Measurements from ENCODE around the gene APLNR. TPM values are rescaled to one million over a fixed set of nuclear protein-coding genes. Genes with fewer than 3 reads are reported as not detected.

The APLNR gene
- total RNA-seq, 1 experiment from 2014 or later = 0.39 TPM

GRCh38 chr11:57228600-57228999 is 8.4 kb downstream of the APLNR start:
- no peak for DNase-seq
- H4K5ac ChIP-seq (ENCODE audit: insufficient read length, low read depth, low read length) = no peak overlapping the region
- Mint-ChIP-seq H3K36me3 (ENCODE audit: insufficient read depth in 1 of 3, low read depth in 3 of 3) (no peaks in the 10 kb centered on the region), H3K27me3 (ENCODE audit: low read depth) (peaks cover 27% of the 10 kb centered on the region), H3K27ac (no peak overlapping the region), H3K9me3 (no peaks in the 10 kb centered on the region; a peak in 1 of 5 replicates), H3K4me3 (no peak overlapping the region), H3K4me1 (peaks cover 16 to 24% of the 10 kb centered on the region in 2 experiments)
- H3K27me3 ChIP-seq (ENCODE audit: insufficient read depth, low read length) = no peaks in the 10 kb centered on the region
- no peak overlapping the region for H3K23ac ChIP-seq (ENCODE audit: insufficient read length, low read depth, low read length)
- H2BK20ac ChIP-seq (ENCODE audit: low read depth, low read length, poor library complexity, severe bottlenecking) = no peak overlapping the region
- H2BK12ac ChIP-seq (ENCODE audit: insufficient read length, low read depth, low read length) = no peak overlapping the region
- no peak overlapping the region for H2AFZ ChIP-seq (ENCODE audit: low read length)
- no peak overlapping the region for H4K91ac ChIP-seq (ENCODE audit: insufficient read length, low read depth, low read length)
- H4K20me1 ChIP-seq (ENCODE audit: control insufficient read depth, insufficient read depth, insufficient read length) = no peaks in the 10 kb centered on the region
- TF ChIP-seq CTCF (conservative IDR thresholded peaks at IDR 0.05) = no peak
- H3K23me2 ChIP-seq (ENCODE audit: insufficient read length, low read depth, low read length, poor library complexity, severe bottlenecking) = no peaks in the 10 kb centered on the region
- H3K79me1 ChIP-seq (ENCODE audit: insufficient read depth, low read depth, low read length, poor library complexity, severe bottlenecking) = no peaks in the 10 kb centered on the region
- no peak overlapping the region for H2AK5ac ChIP-seq (ENCODE audit: insufficient read length, low read length)
- no peaks in the 10 kb centered on the region for H3K9me3 ChIP-seq (ENCODE audit: control insufficient read depth, low read depth, low read length)
- no peak overlapping the region for H3K9ac ChIP-seq (ENCODE audit: extremely low read depth, insufficient read length, low read length)
- H3T11ph ChIP-seq (ENCODE audit: low read length) = no peak overlapping the region
- no peak overlapping the region for H2BK120ac ChIP-seq (ENCODE audit: low read depth, low read length, poor library complexity, severe bottlenecking)
- no peaks in the 10 kb centered on the region; the same call in 1 of the 2 replicates for H3K4me1 ChIP-seq (ENCODE audit: insufficient read depth, low read length)
- H2BK15ac ChIP-seq (ENCODE audit: low read depth, low read length) = no peak overlapping the region
- H3K4me2 ChIP-seq (ENCODE audit: insufficient read depth, insufficient read length, low read length) = no peak overlapping the region
- no peak overlapping the region for H3K4ac ChIP-seq (ENCODE audit: low read depth, low read length)
- no peak overlapping the region for H3K18ac ChIP-seq (ENCODE audit: insufficient read length, low read depth, low read length)
- WGBS (ENCODE audit: extremely low coverage, insufficient read length, low lambda C conversion rate) = no CpG with 5 or more reads among the region's 3 CpGs
- no peak overlapping the region for H3K56ac ChIP-seq (ENCODE audit: insufficient read length, low read depth, low read length)
- H4K8ac ChIP-seq (replicated peaks; ENCODE audit: insufficient read length, low read depth, low read length) = no peak overlapping the region
- no peak overlapping the region for H3K14ac ChIP-seq (ENCODE audit: insufficient read depth, low read length)
- no peak overlapping the region for H3K27ac ChIP-seq (ENCODE audit: insufficient read length, low read depth, low read length)
- H2BK5ac ChIP-seq (ENCODE audit: insufficient read length, low read length) = no peak overlapping the region
- no peaks in the 10 kb centered on the region for H3K79me2 ChIP-seq (ENCODE audit: insufficient read depth, low read length)
